PC-3 (cell line): ENCODE results near the gene DNAH3.

Experiments used
- CTCF ChIP-seq: fragments of 300-600 bp; sonication (generic); conservative IDR thresholded peaks from 2 replicates; pipeline ENCODE4 v1.5.1; 2017; ENCODE audit warnings: antibody characterized with exemption, low read depth, mild to moderate bottlenecking, low read length
- EZH2 ChIP-seq: fragments of 300-600 bp; sonication (generic); IDR thresholded peaks from one replicate; pipeline ENCODE4 v1.6.1; 2017; ENCODE audit warnings: antibody characterized with exemption, mild to moderate bottlenecking, low read length; ENCODE audit not compliant: unreplicated experiment
- EZH2phosphoT487 ChIP-seq: fragments of 300-600 bp; sonication (generic); IDR thresholded peaks from 2 replicates; pipeline ENCODE4 v1.6.1; 2018; ENCODE audit warnings: mild to moderate bottlenecking, antibody characterized with exemption, low read length, borderline replicate concordance

- TF ChIP-seq CTCF (no peak), EZH2 (no peak), EZH2phosphoT487 (no peak)
Observed at GRCh38 chr16:20969386-20969785, 181.3 kb downstream of the DNAH3 start.
